ENCODE data around the gene REN. TPM values are rescaled to one million over a fixed set of nuclear protein-coding genes. Genes with fewer than 3 reads are reported as not detected.
A peak's percentile ranks its signal among the peaks of the same experiment; 100 is the strongest.

The REN gene
- total and polyA plus RNA-seq, 3 donors from 2014 or later: 2.2 TPM; not detected in 2

DNA sequence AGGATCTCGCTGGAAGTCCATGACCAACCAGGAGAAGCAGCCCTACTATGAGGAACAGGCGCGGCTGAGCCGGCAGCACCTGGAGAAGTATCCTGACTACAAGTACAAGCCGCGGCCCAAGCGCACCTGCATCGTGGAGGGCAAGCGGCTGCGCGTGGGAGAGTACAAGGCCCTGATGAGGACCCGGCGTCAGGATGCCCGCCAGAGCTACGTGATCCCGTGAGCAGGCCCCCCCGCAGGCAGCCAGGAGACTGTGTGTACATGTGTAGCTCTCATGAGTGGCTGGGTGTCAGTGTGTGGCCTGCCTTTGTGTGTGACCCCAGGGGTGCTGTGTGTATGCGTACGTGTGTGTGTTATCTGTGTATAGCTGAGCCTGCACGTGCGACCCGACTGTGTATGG is 41.5 kb downstream of the REN start:
- Histone ChIP-seq H3K36me3 (ENCODE audit: low read depth, missing control alignments) (no peaks in the 10 kb centered on the region), H3K9me3 (no peaks in the 10 kb centered on the region), H3K4me3 (no peak overlapping the region), H3K27ac (no peak overlapping the region), H3K4me1 (peaks cover 31% of the 10 kb centered on the region), H3K27me3 (no peaks in the 10 kb centered on the region)
- 87 to 92% methylated on average over 9 to 22 of the region's 22 CpGs for WGBS, 2 donors
- TF ChIP-seq, protein P1, sequence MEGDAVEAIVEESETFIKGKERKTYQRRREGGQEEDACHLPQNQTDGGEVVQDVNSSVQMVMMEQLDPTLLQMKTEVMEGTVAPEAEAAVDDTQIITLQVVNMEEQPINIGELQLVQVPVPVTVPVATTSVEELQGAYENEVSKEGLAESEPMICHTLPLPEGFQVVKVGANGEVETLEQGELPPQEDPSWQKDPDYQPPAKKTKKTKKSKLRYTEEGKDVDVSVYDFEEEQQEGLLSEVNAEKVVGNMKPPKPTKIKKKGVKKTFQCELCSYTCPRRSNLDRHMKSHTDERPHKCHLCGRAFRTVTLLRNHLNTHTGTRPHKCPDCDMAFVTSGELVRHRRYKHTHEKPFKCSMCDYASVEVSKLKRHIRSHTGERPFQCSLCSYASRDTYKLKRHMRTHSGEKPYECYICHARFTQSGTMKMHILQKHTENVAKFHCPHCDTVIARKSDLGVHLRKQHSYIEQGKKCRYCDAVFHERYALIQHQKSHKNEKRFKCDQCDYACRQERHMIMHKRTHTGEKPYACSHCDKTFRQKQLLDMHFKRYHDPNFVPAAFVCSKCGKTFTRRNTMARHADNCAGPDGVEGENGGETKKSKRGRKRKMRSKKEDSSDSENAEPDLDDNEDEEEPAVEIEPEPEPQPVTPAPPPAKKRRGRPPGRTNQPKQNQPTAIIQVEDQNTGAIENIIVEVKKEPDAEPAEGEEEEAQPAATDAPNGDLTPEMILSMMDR (IDR thresholded peaks at IDR 0.05): no peak
- no peak for TF ChIP-seq POLR2A (IDR thresholded peaks at IDR 0.05)
- intact Hi-C loops (cut with DNase I; ENCODE audit: low total_unique reads): loop anchor here (5.0 to 10.0 kb wide), 2 partner anchors 50 to 252 kb away; partner anchors contain the start of gene SOX13
- DNase-seq: no peak

DNA sequence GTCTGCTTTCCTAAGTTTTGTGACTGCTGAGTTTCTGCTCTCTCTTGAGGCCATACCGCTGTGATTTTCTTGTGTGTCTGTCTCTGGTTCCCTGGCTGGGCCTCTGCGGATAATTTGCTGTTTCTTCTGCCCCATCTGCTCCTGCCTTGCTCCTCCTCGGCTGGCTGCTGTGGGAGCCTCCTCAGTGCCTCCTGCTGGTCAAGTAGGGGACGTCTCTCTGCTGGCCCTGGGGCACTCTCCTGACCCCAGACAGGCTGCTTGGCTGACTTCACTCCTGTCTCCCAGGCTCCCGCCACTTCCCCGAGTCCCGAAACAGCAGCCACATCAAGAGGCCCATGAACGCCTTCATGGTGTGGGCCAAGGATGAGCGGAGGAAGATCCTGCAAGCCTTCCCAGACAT is 42.8 kb downstream of the REN start:
- H3K9me3 ChIP-seq: no peaks in the 10 kb centered on the region
- no peak overlapping the region for H3K4me3 ChIP-seq
- WGBS, 2 donors: 77 to 79% methylated on average over 9 of the region's 9 CpGs
- intact Hi-C loops (cut with DNase I; ENCODE audit: low total_unique reads): loop anchor here (10.0 kb wide), 1 partner anchor 49 kb away; the partner anchor contains the start of gene SOX13
- H3K36me3 ChIP-seq (ENCODE audit: low read depth, missing control alignments): no peaks in the 10 kb centered on the region
- TF ChIP-seq, protein P1 (IDR thresholded peaks at IDR 0.05): peak; percentile 14 to 48 (median 29)
- TF ChIP-seq POLR2A (IDR thresholded peaks at IDR 0.05): no peak
- H3K4me1 ChIP-seq: peaks cover 18% of the 10 kb centered on the region
- H3K27me3 ChIP-seq: no peaks in the 10 kb centered on the region
- peak; percentile 60 for DNase-seq
- H3K27ac ChIP-seq: no peak overlapping the region

DNA sequence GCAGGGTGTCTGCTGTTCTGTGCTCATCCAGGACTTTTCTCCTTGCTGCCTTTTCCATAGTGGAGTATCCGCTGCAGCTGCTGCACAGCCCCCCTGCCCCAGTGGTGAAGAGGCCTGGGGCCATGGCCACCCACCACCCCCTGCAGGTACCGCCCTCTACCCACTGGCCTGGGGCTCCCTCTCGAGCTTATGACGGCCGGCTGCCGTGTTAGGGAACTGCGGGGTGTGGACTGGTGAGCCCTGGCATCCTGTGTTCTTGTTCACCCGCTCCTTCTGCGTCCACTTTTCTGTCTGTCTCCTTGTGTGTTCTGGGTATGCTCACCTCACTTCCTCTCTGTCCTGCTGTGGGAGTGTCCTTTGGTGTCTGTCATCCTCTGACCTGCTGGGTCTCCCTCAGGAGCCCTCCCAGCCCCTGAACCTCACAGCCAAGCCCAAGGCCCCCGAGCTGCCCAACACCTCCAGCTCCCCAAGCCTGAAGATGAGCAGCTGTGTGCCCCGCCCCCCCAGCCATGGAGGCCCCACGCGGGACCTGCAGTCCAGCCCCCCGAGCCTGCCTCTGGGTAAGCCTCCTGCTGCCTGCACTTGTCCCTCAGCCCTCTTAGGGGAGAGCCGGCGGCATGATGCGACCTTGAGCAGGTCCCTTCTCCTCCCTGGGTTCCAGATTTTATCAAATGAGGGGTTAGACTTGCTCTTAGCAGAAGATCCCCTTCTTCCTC is 44.1 kb downstream of the REN start:
- Histone ChIP-seq H3K27ac (no peak overlapping the region), H3K9me3 (no peaks in the 10 kb centered on the region), H3K4me3 (no peak overlapping the region), H3K36me3 (ENCODE audit: low read depth, missing control alignments) (no peaks in the 10 kb centered on the region), H3K27me3 (no peaks in the 10 kb centered on the region), H3K4me1 (peaks cover 9% of the 10 kb centered on the region)
- 87 to 91% methylated on average over 12 to 17 of the region's 17 CpGs for WGBS, 2 donors
- TF ChIP-seq POLR2A (IDR thresholded peaks at IDR 0.05): no peak
- TF ChIP-seq, protein P1 (IDR thresholded peaks at IDR 0.05): no peak
- no peak for DNase-seq
- intact Hi-C loops (cut with DNase I; ENCODE audit: low total_unique reads): loop anchor here (10.0 kb wide), 1 partner anchor 47 kb away; the partner anchor contains the start of gene SOX13

DNA sequence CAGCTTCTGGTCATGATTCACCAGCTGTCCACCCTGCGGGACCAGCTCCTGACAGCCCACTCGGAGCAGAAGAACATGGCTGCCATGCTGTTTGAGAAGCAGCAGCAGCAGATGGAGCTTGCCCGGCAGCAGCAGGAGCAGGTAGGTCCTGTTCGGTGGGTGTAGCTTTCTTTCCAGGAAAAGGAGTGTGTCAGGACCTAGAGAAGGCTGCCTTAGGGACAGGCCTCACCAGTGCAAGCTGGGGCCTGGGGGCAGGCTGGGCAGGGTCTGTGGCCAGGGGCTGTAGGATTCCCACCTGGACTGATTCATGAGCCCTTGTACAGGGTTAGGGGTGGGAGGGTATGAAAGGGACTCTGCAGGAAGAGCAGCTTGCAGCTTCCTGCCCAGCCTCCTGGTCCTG is 49.6 kb downstream of the REN start:
- intact Hi-C loops (cut with DNase I; ENCODE audit: low total_unique reads): no loop called here
- TF ChIP-seq, protein P1 (IDR thresholded peaks at IDR 0.05): no peak
- no peak for TF ChIP-seq POLR2A (IDR thresholded peaks at IDR 0.05)
- Histone ChIP-seq H3K4me3 (no peak overlapping the region), H3K27ac (no peak overlapping the region), H3K27me3 (no peaks in the 10 kb centered on the region), H3K4me1 (no peaks in the 10 kb centered on the region), H3K36me3 (ENCODE audit: low read depth, missing control alignments) (no peaks in the 10 kb centered on the region), H3K9me3 (no peaks in the 10 kb centered on the region)
- 82 to 93% methylated on average over 2 to 4 of the region's 4 CpGs for WGBS, 2 donors
- DNase-seq: no peak

DNA sequence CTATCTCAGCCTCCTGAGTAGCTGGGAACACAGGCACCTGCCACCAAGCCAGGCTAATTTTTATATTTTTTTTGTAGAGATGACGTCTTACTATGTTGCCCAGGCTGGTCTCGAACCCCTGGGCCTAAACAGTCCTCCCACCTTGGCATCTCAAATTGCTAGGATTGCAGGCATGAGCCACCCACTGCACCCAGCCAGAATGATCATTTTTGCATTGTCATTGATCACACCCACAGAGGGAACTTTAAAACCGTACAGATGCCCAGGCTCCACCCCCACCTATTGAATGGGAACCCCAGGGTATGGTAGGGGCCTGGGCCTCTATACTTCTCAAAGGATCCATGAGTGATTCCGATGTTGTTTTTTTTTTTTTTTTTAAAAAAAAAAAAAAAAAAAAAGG is 51.0 kb downstream of the REN start:
- Histone ChIP-seq H3K9me3 (no peaks in the 10 kb centered on the region), H3K4me1 (no peaks in the 10 kb centered on the region), H3K36me3 (ENCODE audit: low read depth, missing control alignments) (no peaks in the 10 kb centered on the region), H3K27ac (no peak overlapping the region), H3K4me3 (no peak overlapping the region), H3K27me3 (no peaks in the 10 kb centered on the region)
- TF ChIP-seq POLR2A (IDR thresholded peaks at IDR 0.05): no peak
- TF ChIP-seq, protein P1 (IDR thresholded peaks at IDR 0.05): no peak
- no peak for DNase-seq
- 86 to 88% methylated on average over 4 of the region's 4 CpGs for WGBS, 2 donors
- intact Hi-C loops (cut with DNase I; ENCODE audit: low total_unique reads): no loop called here

Measured in testis (tissue), 3 donors.